ENCODE measurements around the gene OSBPL3.
"Not testable (repeated sequence)": the region's sequence is repeated elsewhere in the genome, so short reads cannot be mapped to it uniquely, and the experiment has no call there.

OSBPL3 gene

GRCh38 chr7:24825931-24826661, 153.9 kb downstream of the OSBPL3 start:
- peak; percentile 33 for DNase-seq

GRCh38 chr7:24825381-24825794, 154.6 kb downstream of the OSBPL3 start:
- no peak for DNase-seq

- no peak for DNase-seq
Observed at GRCh38 chr7:24824896-24825295, 155.1 kb downstream of the OSBPL3 start.

- DNase-seq: no peak
Observed at GRCh38 chr7:24824400-24824799, 155.6 kb downstream of the OSBPL3 start.

- no peak for DNase-seq
Observed at GRCh38 chr7:24821754-24822054, 158.3 kb downstream of the OSBPL3 start.

GRCh38 chr7:24821045-24821753, 158.8 kb downstream of the OSBPL3 start:
- peak; percentile 84 for DNase-seq

- DNase-seq: no peak
Observed at GRCh38 chr7:24820730-24821044, 159.3 kb downstream of the OSBPL3 start.

- peak; percentile 82 for DNase-seq
Observed at GRCh38 chr7:24819916-24820689, 159.9 kb downstream of the OSBPL3 start.

- no peak for DNase-seq
Observed at GRCh38 chr7:24817339-24817738, 162.6 kb downstream of the OSBPL3 start.

- DNase-seq: no peak
Observed at GRCh38 chr7:24816868-24817267, 163.1 kb downstream of the OSBPL3 start.

- peak; percentile 59 for DNase-seq
Observed at GRCh38 chr7:24812305-24812945, 167.6 kb downstream of the OSBPL3 start.

GRCh38 chr7:24808518-24808917, 171.5 kb downstream of the OSBPL3 start:
- DNase-seq: no peak

GRCh38 chr7:24802300-24802699, 177.7 kb downstream of the OSBPL3 start:
- no peak for DNase-seq

- DNase-seq: no peak
Observed at GRCh38 chr7:24801883-24802282, 178.1 kb downstream of the OSBPL3 start.

- no peak for DNase-seq
Observed at GRCh38 chr7:24800667-24801066, 179.3 kb downstream of the OSBPL3 start.

- DNase-seq: no peak
Observed at GRCh38 chr7:24800073-24800472, 179.9 kb downstream of the OSBPL3 start.

GRCh38 chr7:24799506-24799905, 180.5 kb downstream of the OSBPL3 start:
- no peak for DNase-seq

- DNase-seq: no peak
Observed at GRCh38 chr7:24798261-24798660, 181.7 kb downstream of the OSBPL3 start.

- DNase-seq: no peak
Observed at GRCh38 chr7:24797270-24797669, 182.7 kb downstream of the OSBPL3 start.

- no peak for DNase-seq
Observed at GRCh38 chr7:24795407-24795767, 184.6 kb downstream of the OSBPL3 start.

- not testable (repeated sequence) for DNase-seq
Observed at GRCh38 chr7:24794751-24795406, 185.1 kb downstream of the OSBPL3 start.

GRCh38 chr7:24793982-24794648, 185.9 kb downstream of the OSBPL3 start:
- DNase-seq: no peak

Data from CD4-positive, alpha-beta T cell treated with Interleukin-6 for 4 hours (primary cell).